ENCODE measurements around the gene MAMSTR. TPM values are rescaled to one million over a fixed set of nuclear protein-coding genes. Genes with fewer than 3 reads are reported as not detected.

Gene MAMSTR
- total and polyA plus RNA-seq, 9 of the 15 experiments (the other 6 are each of a cell fraction or from before 2014, with no cell fraction given) = 0.08 to 1.00 (median 0.40) TPM; not detected in 1

GRCh38 chr19:48741129-48741999 lies 21.8 kb upstream of the MAMSTR start (continued):
- TF ChIP-seq MGA (IDR thresholded peaks at IDR 0.05) = no peak
- peak; percentile 57; the same call in 1 of the 2 replicates for TF ChIP-seq SUPT5H (IDR thresholded peaks at IDR 0.05)
- TF ChIP-seq HDAC2 (IDR thresholded peaks at IDR 0.05) = 0 out of 2 replicates have a peak, but pooled peaks have one; percentile 45
- TF ChIP-seq CEBPB (tag; IDR thresholded peaks at IDR 0.05) = peak; percentile 73
- TF ChIP-seq NFRKB (IDR thresholded peaks at IDR 0.05; ENCODE audit: low read depth) = no peak
- peak; percentile 45 for TF ChIP-seq CHD1 (IDR thresholded peaks at IDR 0.05; ENCODE audit: low read length)
- no peak for TF ChIP-seq RBM25 (IDR thresholded peaks at IDR 0.05; ENCODE audit: low read depth, low read length, severe bottlenecking)
- peak; percentile 66 for TF ChIP-seq SPI1 (IDR thresholded peaks at IDR 0.05; ENCODE audit: borderline replicate concordance, low read depth, low read length)
- TF ChIP-seq TEAD4 (IDR thresholded peaks at IDR 0.05; ENCODE audit: low read length) = 0 out of 2 replicates have a peak, but pooled peaks have one; percentile 27
- no peak for TF ChIP-seq TEAD4 (CRISPR knock-in tag; IDR thresholded peaks at IDR 0.05; ENCODE audit: borderline replicate concordance)
- TF ChIP-seq CBFB (CRISPR knock-in tag; IDR thresholded peaks at IDR 0.05) = 0 out of 2 replicates have a peak, but pooled peaks have one; percentile 39
- peak; percentile 68 for TF ChIP-seq L3MBTL2 (IDR thresholded peaks at IDR 0.05)
- TF ChIP-seq SIX5 (IDR thresholded peaks at IDR 0.05; ENCODE audit: borderline replicate concordance in 1 of 2, insufficient read depth in 1 of 2, low read depth in 1 of 2, low read length in 2 of 2) = no peak
- no peak for TF ChIP-seq PHF20 (IDR thresholded peaks at IDR 0.05; ENCODE audit: partially characterized antibody)
- TF ChIP-seq NR1H2 (CRISPR knock-in tag; IDR thresholded peaks at IDR 0.05) = no peak
- no peak for TF ChIP-seq SNIP1 (IDR thresholded peaks at IDR 0.05; ENCODE audit: low read depth)
- 0 out of 2 replicates have a peak, but pooled peaks have one; percentile 75 for TF ChIP-seq CAMTA2 (CRISPR knock-in tag; conservative IDR thresholded peaks at IDR 0.05)
- no peak for TF ChIP-seq ZNF263 (CRISPR knock-in tag; IDR thresholded peaks at IDR 0.05; ENCODE audit: borderline replicate concordance)

Measured in K562 (cell line).